ENCODE measurements around the gene EVA1C.
"Not testable (repeated sequence)": the region's sequence is repeated elsewhere in the genome, so short reads cannot be mapped to it uniquely, and the experiment has no call there.

The EVA1C gene

DNA sequence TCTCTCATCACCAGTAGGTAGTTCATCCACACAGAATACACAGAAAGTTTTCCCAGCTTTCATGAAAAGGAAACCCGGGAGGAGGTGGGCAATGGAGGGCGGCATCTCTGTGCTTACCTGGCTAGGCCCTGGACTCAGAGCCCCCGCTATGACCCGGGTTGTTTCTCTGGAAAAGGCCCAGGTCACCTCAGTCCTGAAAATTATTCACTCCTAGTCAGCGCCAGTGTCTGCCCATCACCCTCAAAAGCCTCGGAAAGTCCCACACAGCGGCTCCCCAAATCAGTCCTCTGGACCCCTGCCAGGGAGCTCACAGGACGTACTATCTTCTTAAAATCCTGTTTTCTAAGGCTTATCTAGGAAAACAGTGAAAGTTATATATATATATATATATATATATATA is 121.6 kb downstream of the EVA1C start:
- no peak for DNase-seq

DNA sequence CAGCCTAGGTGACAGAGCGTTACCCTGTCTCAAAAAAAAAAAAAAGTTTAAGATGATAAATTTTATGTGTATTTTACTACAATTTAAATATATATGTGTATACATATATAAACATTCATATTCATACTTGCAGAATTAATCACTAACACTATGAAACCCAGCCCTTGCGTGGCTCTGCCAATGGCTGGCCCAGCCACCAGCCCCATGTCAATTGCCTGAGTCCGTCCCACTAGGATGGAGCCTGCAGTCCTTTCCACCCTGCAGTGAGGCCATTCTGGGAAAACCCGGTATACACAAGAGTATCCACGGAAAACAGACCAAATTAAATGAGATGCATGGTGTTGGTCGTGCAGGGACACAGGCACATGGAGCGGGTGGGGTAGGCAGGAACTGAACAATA is 123.1 kb downstream of the EVA1C start:
- no peak for DNase-seq

DNA sequence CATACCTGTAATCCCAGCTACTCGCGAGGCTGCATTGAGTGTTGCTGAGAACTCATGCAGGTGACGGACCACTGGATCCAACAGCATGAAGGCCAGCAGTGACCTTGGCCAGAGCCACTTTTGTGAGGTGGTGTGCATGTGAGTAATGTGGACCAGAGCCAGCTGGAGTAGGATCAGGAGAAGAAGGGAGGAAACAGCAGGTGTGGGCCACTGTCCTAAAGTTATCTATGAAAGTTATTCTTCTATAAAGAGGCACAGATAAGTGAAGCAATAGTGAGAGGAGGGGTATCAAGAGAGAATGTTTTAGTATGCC is 125.0 kb downstream of the EVA1C start:
- DNase-seq, result no peak

DNA sequence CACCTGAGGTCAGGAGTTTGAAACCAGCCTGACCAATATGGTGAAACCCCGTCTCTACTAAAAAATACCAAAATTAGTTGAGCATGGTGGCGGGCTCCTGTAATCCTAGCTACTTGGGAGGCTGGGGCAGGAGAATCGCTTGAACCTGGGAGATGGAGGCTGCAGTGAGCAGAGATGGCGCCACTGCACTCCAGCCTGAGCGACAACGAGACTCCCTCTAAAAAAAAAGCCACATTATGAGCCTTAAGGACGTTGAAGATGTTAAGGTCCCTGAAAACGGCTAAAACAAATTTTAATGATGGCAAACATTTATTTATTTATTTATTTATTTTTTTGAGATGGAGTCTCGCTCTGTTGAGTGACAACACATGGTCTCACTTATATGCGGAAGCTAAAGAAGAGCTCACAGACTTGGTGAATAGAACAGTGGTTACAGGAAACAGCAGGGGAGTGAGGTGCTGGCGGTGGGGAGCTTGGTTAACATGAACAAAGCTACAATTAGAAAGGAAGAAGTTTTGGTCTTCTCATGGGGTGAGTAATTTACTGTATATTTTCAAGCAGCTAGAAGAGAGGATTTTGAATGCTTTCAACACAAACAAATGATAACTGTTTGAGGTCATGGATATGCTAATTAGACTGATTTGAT is 125.8 kb downstream of the EVA1C start:
- no peak for DNase-seq

DNA sequence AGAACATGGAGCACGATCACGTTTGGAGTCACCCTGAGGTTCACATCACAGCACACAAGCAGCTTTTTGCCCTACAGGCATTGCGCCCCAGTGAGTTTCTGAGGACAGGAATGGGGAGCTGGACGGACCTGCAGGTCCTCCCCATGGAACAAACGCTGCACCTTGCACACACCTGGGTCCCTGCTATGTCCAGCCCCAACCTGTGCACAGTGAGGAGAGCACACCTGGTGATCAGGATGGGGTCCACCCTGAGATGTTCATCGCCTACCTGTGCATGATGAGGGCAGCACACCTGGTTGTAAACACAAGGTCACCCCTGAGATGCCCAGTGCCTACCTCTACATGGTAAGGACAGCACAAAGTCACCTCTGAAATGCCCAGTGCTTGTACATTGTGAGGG is 126.9 kb downstream of the EVA1C start:
- DNase-seq, result no peak

DNA sequence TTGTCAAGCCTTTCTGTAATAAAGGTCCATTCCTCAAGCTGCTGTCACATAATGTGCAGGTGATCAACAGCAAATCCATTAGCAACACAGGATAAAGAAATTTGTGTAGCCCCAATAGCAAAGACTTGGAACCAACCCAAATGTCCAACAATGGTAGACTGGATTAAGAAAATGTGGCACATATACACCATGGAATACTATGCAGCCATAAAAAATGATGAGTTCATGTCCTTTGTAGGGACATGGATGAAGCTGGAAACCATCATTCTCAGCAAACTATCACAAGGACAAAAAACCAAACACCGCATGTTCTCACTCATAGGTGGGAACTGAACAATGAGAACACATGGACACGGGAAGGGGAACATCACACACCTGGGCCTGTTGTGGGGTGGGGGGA is 130.6 kb downstream of the EVA1C start:
- not testable (repeated sequence) for DNase-seq

DNA sequence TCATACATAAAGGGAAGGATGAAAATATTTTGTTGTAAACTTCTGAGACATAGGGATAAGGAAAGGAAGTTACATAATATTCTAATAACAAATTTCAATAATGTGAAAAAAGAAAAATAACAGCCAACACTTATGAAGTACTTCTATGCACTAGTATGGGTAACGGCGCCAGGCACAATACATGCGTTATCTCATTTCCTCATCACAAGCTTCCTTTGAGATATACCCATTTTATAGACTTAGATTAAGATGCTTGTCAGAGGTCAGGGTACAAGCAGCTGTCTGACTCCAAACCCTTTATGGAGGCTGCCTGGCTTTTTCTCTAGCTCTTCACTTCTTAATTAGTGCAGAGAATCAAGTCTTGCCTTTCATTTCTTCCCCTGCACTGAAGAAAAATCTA is 131.5 kb downstream of the EVA1C start:
- DNase-seq, result no peak

DNA sequence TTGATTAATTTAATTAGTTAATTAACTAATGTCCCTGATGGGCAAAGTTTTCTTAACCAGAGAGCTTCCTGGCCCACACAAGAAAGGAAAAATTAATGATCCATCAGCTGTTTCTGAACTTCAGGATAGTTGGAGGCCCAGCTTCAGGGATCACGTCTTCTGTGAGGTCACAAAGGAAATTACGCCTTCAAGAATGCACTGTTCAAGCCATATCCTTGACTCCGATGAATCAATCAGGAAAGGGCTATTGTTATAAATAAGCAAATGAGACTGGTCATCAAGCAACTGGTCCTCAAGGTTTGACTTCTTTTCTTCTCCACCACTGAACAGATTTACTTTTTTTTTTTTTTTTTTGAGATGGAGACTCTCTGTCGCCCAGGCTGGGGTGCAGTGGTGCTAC is 132.2 kb downstream of the EVA1C start:
- DNase-seq, result no peak

DNA sequence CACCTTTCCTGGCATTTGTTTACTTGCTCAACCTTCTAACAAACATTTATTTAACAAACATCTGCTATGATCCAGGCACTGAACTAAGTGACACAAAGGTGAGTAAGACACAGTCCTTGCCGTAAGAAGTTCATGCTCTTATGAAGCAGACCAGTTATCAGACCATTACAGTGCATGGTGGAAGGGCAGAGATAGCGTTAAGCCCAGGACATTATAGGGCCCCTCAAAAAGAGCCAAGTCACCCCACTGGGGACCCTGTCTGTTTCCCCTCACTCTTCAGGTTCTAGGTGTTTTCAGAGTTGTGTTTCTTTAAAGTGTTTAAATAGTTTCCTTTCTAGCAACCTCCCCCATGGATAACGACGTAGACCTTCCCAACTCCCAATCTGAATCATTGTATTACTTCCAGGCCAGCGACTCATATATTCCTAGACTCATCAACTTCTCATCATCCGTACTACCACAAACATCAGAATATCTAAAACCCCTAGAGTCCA is 133.5 kb downstream of the EVA1C start:
- no peak for DNase-seq

DNA sequence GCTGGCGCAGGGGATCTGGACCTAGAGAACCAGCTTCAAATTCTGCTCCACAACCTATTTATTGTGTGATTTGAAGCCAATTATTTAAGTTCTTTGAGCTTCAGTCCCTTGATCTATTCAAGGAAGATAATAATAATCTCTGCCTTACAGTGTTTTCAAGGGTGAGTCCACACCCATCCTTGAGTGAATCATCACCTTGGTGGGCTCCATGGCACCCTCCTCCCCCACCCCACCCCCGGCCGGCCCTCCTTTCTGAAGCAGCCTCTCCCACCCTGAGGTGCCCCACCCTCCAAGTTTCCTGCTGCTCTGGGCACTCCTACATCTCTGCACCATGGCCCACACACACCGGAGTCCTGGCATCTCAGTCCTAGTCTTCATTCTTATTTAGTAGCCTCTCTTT is 134.5 kb downstream of the EVA1C start:
- no peak for DNase-seq

DNA sequence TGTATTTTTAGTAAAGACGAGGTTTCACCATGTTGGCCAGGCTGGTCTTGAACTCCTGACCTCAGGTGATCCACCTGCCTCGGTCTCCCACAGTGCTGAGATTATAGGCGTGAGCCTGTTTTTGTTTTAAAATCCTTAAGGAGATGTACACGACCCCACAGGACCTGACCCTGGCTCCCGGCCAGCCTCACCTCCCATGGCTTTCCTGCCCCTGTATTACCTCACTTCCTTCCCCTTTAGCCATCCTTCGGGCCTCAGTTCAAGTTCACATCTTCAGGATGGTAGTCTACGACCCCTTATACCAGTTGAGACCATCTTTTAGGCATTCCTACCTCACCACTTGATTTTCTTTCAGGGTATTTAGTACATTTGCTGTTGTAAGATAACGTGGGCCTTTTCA is 136.5 kb downstream of the EVA1C start:
- DNase-seq, result no peak

DNA sequence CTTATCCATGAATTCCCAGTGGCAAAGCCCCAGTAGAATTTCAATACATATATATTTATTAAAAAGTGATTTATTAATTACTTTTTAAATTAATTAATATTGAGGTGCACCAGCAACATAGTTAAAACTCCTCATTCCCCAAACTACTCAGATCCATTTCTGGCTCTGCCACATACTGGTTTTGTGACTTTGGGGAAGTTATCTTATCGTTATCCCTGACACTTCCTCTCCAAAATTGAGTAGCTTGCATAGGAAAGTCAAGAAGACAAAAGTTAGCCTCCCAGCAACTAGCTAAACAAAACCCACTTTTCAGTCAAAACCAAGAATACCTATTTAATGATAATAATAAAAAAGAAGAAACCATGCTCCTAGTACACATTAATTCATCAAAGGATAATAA is 136.9 kb downstream of the EVA1C start:
- no peak for DNase-seq

DNA sequence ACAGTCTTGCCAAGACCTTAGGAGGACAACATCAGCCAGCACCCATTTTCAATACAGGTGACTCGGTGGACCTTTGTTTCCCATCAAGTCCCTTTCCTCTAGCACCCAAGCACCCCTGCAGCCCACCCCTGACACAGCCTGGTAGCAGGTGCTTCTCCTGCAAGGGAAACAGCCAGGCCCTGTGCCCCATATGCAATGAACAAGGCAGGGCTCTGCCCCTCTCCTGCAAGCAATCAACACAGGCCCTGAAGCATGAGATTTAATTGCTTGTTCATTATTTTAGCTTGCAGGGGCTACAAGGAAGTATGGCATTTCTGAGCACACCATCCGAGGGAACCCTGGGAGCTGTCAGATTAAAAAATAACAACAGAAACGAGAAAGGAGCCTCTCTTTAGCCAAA is 137.4 kb downstream of the EVA1C start:
- no peak for DNase-seq

DNA sequence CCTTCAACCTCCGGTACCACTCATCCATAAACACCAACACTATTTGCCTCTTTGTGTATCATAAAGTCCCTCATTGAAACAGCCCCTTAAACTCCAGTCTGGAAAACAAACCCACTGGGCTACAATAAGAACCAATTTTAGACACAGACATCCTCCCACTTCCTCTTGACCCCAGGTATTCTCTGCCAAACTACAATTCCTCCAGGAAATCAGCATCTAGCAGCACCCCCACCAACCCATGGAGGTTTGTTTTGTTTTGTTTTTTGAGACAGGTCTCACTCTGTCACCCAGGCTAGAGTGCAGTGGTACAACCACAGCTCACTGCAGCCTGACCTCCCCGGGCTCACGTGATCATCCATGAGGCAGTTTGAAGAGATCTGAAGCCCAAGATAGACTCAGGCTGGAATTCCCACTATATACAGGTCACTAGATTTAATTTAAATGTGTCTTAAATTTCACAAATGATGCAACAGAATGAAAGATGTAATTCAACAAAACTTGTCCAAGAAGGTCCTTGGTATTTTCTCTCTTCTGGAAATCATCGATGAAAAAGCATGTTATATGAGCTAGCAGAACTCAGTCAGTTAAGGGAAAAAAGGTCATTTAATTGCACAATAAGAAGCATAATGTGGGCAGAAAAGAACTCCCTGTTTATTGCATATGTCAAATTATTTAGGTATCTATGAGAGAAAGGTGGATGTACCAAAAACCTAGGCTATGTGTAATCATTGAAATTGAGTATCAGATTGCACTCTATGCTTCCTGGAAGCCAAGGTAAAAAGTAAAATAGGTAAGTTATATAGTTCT is 142.5 kb downstream of the EVA1C start:
- DNase-seq, result no peak

DNA sequence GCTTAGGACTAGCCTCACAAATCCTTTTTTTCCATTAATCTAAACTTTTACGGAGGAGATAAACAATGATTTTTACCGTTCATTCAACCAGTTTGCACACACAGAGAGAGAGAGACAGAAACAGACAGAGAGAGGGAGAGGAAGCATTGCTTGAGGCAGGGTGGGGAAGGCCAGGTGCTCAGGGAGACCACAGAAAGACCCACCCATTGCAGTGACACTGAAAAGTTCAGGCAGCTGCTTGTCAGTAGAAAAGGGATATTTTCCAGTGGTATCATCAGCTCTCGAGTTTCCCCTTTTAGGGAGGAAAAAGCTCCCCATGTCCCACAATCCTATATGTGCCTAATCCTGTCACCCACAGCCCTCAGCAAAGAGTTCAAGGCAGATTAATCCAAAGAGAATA is 145.6 kb downstream of the EVA1C start:
- no peak for DNase-seq

DNA sequence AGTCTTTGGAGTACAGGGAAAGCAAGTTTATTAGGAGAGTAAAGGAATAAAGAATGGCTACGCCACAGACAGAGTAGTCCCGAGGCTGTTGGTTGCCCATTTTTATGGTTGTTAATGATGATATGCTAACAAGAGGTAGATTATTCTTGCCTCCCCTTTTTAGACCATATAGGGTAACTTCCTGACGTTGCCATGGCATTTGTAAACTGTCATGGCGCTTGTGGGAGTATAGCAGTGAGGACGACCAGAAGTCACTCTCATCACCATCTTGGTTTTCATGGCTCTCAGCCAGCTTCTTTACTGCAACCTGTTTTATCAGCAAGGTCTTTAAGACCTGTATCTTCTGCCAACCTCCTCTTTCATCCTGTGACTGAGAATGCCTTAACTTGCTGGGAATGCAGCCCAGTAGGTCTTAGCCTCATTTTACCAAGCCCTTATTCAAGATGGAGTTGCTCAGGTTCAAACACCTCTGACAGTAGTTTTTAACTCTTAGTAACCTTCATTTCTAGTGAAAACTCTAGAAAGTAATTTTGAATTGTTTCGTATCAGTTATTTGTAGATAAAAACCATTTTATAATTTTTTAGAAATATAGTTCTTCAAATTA is 146.6 kb downstream of the EVA1C start:
- DNase-seq, result no peak

DNA sequence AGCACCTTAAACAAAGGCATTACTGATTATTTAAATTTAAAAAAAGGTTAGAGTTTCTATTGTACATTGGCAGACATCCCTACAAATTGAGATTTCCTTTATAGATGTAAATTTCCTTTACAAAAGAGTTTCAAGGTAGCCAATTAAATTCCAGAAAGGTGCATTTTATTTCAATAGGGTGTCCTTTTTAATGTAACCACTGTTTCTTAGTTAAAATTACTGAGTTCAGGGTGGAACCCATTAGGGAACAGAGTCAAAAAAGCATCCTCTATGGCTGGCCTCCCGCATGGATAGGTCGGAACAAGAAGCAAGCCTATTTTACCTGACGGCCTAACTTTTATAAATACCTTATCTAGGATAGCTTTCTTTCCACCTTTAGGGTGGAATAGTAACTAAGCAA is 148.4 kb downstream of the EVA1C start:
- no peak for DNase-seq

DNA sequence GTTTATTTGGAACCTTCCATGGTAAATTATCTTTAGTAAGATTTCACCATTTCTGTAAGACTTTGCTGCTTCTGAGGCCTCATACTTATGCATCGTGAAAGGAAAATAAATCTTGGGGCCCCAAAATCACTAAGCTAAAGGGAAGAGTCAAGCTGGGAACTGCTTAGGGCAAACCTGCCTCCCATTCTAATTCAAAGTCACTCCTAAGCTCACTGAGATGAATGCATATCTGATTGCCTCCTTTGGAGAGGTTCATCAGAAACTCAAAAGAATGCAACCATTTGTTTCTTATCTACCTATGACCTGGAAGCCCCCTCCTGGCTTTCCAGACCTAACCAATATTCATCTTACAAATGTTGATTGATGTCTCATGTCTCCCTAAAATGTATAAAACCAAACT is 149.0 kb downstream of the EVA1C start:
- DNase-seq, result not testable (repeated sequence)

DNA sequence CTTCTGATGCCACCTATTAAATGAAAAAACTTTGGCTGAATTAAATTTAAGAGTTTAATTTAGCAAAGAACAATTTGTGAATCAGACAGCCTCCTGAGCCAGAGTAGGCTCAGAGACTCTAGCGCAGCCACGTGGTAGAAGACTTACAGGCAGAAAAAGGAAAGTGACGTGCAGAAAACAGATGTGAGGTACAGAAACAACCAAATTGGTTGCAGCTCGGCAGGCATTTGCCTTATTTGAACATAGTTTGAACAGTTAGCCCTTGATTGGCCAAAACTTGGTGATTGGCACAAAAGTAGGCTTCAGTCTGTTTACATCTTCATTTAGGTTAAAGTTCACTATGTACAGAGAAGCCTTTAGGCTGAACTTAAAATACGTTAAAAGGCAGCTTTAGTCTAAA is 149.9 kb downstream of the EVA1C start:
- no peak for DNase-seq

DNA sequence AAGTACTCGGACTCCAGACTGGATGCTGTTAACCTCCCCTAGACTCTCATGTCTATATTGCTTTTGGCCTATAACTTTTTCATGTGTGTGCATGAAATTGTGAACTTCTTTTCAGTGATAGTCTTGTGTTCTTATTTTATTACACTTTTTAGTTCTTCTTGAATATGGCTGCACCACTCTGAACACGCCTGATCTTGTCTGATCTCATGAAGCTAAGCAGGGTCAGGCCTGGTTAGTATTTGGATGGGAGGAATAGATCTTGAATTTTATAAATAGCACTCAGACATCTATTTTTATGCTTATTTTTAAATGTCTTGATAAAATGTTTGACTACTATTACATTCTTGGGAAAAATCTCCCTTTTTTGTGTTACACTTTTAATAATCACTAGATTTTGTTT is 150.4 kb downstream of the EVA1C start:
- DNase-seq, result no peak
